K562 (cell line): ENCODE results near the gene PON1. TPM values are rescaled to one million over a fixed set of nuclear protein-coding genes. Genes with fewer than 3 reads are reported as not detected.

Experiments used
- ATAC-seq: fragments of 200-7000 bp; cut with Tn5 transposase; 3 replicates; pipeline ENCODE4 v1.9.1; 2020; ENCODE audit warnings: moderate library complexity
- BruUV-seq: library from RNA; stranded (reverse); fragments of 400-500 nt; replicated peaks from 2 replicates; lab custom pipeline; 2021; lab: Mats Ljungman, UMichigan
- CTCF ChIA-PET: fragments of 300-600 bp; formaldehyde crosslinking; extraction: SDS; loops from one replicate; lab custom pipeline; 2021; ENCODE audit warnings: low intra/inter-chr PET ratio; lab: Yijun Ruan, JAX
- POLR2A ChIA-PET: fragments of 300-600, 350-650 bp; sonication (Branson Sonifier 250); formaldehyde crosslinking; extraction: SDS; loops from one replicate; lab custom pipeline; 2021; ENCODE audit warnings: antibody characterized with exemption, inconsistent platforms; lab: Yijun Ruan, JAX
- DNase-seq, 4 experiments: peaks; one replicate each; pipeline versions ENCODE4 v3.0.0 to v3.0.0-alpha.2; 2011 to 2018; ENCODE audit warnings: low spot score in 3 of 4, mixed read lengths in 3 of 4; ENCODE audit errors: extremely low read depth in 1 of 4
- FAIRE-seq: peaks from 2 replicates; lab custom pipeline; 2011; peaks lifted over from hg19 to GRCh38; lab: Jason Lieb, UNC
- H2AFZ ChIP-seq: 2 replicates; pipeline ENCODE4 v1.6.0; 2011; ENCODE audit warnings: low read depth, low read length, control low read depth, inconsistent platforms
- H3K27ac ChIP-seq: fragments of 200-600 bp; 3 replicates; pipeline ENCODE4 v1.8.0; 2011; ENCODE audit warnings: low read depth, mild to moderate bottlenecking, control low read depth, inconsistent platforms, low read length, moderate library complexity, mixed read lengths; ENCODE audit errors: extremely low read depth
- H3K27me3 ChIP-seq, 2 experiments: fragments of 300-600 bp in 1 of 2; 2 replicates in 1 of 2; 3 replicates in 1 of 2; pipeline versions ENCODE4 v1.6.0 to v1.8.0; 2011; ENCODE audit warnings: inconsistent platforms in 2 of 2, low read length in 2 of 2, mild to moderate bottlenecking in 1 of 2, mixed read lengths in 1 of 2, moderate library complexity in 1 of 2; ENCODE audit not compliant: control insufficient read depth in 2 of 2, insufficient read depth in 2 of 2
- H3K36me3 ChIP-seq: fragments of 300-600 bp; 3 replicates; pipeline ENCODE4 v1.8.0; 2011; ENCODE audit warnings: mild to moderate bottlenecking, low read length, inconsistent platforms; ENCODE audit not compliant: control insufficient read depth, insufficient read depth
- H3K4me1 ChIP-seq, 2 experiments: fragments of 200-600 bp in 1 of 2; replicated peaks in 1 of 2; 2 replicates in 1 of 2; 3 replicates in 1 of 2; pipeline versions ENCODE4 v1.5.1 to v1.8.0; 2011; ENCODE audit warnings: inconsistent platforms in 2 of 2, low read length in 2 of 2, mild to moderate bottlenecking in 1 of 2, mixed read lengths in 1 of 2, moderate library complexity in 1 of 2; ENCODE audit not compliant: control insufficient read depth in 2 of 2, insufficient read depth in 2 of 2
- H3K4me2 ChIP-seq: 2 replicates; pipeline ENCODE4 v1.6.1; 2011; ENCODE audit warnings: low read length, control low read depth, inconsistent platforms, mixed read lengths; ENCODE audit not compliant: insufficient read depth
- H3K4me3 ChIP-seq: fragments of 200-600 bp; sonication (generic), shearing (Covaris generic); 2 replicates; pipeline ENCODE4 v1.5.1; 2016; ENCODE audit warnings: control low read depth, inconsistent platforms
- H3K79me2 ChIP-seq: fragments of 200-600 bp; 3 replicates; pipeline ENCODE4 v1.8.0; 2011; ENCODE audit warnings: low read length, inconsistent platforms; ENCODE audit not compliant: control insufficient read depth, insufficient read depth
- H3K9ac ChIP-seq, 2 experiments: 2 replicates each; pipeline versions ENCODE4 v1.6.0 to v1.6.1; 2011; ENCODE audit warnings: low read depth in 2 of 2, low read length in 2 of 2, control low read depth in 1 of 2, inconsistent platforms in 1 of 2, mild to moderate bottlenecking in 1 of 2, mixed read lengths in 1 of 2; ENCODE audit not compliant: insufficient read depth in 1 of 2
- H3K9me1 ChIP-seq: one replicate; pipeline ENCODE4 v1.6.0; 2011; ENCODE audit warnings: inconsistent platforms, mild to moderate bottlenecking, low read length, moderate library complexity; ENCODE audit not compliant: control insufficient read depth, insufficient read depth
- H3K9me3 ChIP-seq: replicated peaks from 2 replicates; pipeline ENCODE4 v1.5.1; 2011; ENCODE audit warnings: low read depth, low read length, inconsistent platforms; ENCODE audit not compliant: control insufficient read depth, insufficient read depth
- H4K20me1 ChIP-seq: replicated peaks from 2 replicates; pipeline ENCODE4 v1.6.1; 2011; ENCODE audit warnings: low read length, inconsistent platforms, mixed read lengths; ENCODE audit not compliant: control insufficient read depth, insufficient read depth
- MYBL2 ChIP-seq, 2 experiments: fragments of 450-650 bp in 1 of 2; sonication (generic) in 1 of 2; formaldehyde crosslinking in 1 of 2; IDR thresholded peaks; 2 replicates each; pipeline versions ENCODE4 v1.6.1 to v1.8.1; 2017 to 2022; ENCODE audit warnings: borderline replicate concordance in 1 of 2, inconsistent platforms in 1 of 2, low read depth in 1 of 2, mild to moderate bottlenecking in 1 of 2, missing genetic modification reagents in 1 of 2, moderate library complexity in 1 of 2
- NCOR1 ChIP-seq: fragments of 450-650 bp; IDR thresholded peaks from 2 replicates; pipeline ENCODE4 v1.6.1; 2016; ENCODE audit warnings: mild to moderate bottlenecking, moderate library complexity
- POLR2G ChIP-seq: fragments of 200-400 bp; formaldehyde crosslinking; IDR thresholded peaks from 2 replicates; pipeline ENCODE4 v1.6.1; 2017; ENCODE audit warnings: low read depth, mild to moderate bottlenecking, antibody characterized with exemption, low read length, moderate library complexity
- RBM15 ChIP-seq: fragments of 200-400 bp; formaldehyde crosslinking; IDR thresholded peaks from 2 replicates; pipeline ENCODE4 v1.6.1; 2018; ENCODE audit warnings: mild to moderate bottlenecking, low read length, moderate library complexity; ENCODE audit not compliant: insufficient read depth
- RBM25 ChIP-seq: fragments of 200-400 bp; formaldehyde crosslinking; IDR thresholded peaks from 2 replicates; pipeline ENCODE4 v1.6.1; 2018; ENCODE audit warnings: low read length, low read depth, moderate library complexity; ENCODE audit not compliant: severe bottlenecking
- RHOXF2B ChIP-seq: fragments of 250-450 bp; sonication (Bioruptor Pico); conservative IDR thresholded peaks from 2 replicates; pipeline ENCODE4 v1.5.1; 2021
- SIN3A ChIP-seq, 2 experiments: fragments of 150-350 bp in 1 of 2; IDR thresholded peaks; 2 replicates each; pipeline ENCODE4 v1.6.1; 2011 to 2016; ENCODE audit warnings: borderline replicate concordance in 2 of 2, low read depth in 2 of 2, low read length in 2 of 2, mild to moderate bottlenecking in 2 of 2, moderate library complexity in 2 of 2; ENCODE audit not compliant: control insufficient read depth in 1 of 2
- ZFP1 ChIP-seq: fragments of 450-650 bp; formaldehyde crosslinking; IDR thresholded peaks from 2 replicates; pipeline ENCODE4 v1.4.0; 2020; ENCODE audit warnings: mild to moderate bottlenecking, mixed read lengths
- ZNF431 ChIP-seq: sonication (generic); formaldehyde crosslinking; IDR thresholded peaks from 2 replicates; pipeline ENCODE4 v1.8.0; 2022; ENCODE audit warnings: mild to moderate bottlenecking, missing genetic modification reagents
- ZNF57 ChIP-seq: fragments of 450-650 bp; formaldehyde crosslinking; IDR thresholded peaks from 2 replicates; pipeline ENCODE4 v1.4.0; 2020; ENCODE audit warnings: mild to moderate bottlenecking, moderate library complexity
- ZNF780A ChIP-seq: fragments of 250-450 bp; sonication (Bioruptor Pico); IDR thresholded peaks from 2 replicates; pipeline ENCODE4 v1.5.0; 2021; ENCODE audit warnings: mild to moderate bottlenecking
- WGBS: fragments of 100-300 bp; shearing (Covaris generic); methylation state at CpG from one replicate; pipeline ENCODE4 v1.1.6; 2016; ENCODE audit warnings: low coverage, mixed read lengths; ENCODE audit not compliant: insufficient coverage; ENCODE audit errors: missing lambda C conversion rate; 5-methylcytosine and 5-hydroxymethylcytosine counted together
- in situ Hi-C: fragments of 300-500 bp; cut with MboI; formaldehyde crosslinking; loops from 4 replicates; pipeline ENCODE4 v1.15.0; 2018; ENCODE audit warnings: inconsistent platforms, mixed read lengths
- intact Hi-C: fragments of 100-400 bp; cut with micrococcal nuclease; formaldehyde crosslinking; loops from 2 replicates; pipeline ENCODE4 v1.14.2; 2022
- polyA plus RNA-seq, 8 experiments: library from polyadenylated mRNA; depleted of rRNA in 4 of 8; stranded (reverse) in 5 of 8; unstranded in 3 of 8; fragments of >200 nt; fragmentation: Nextera tagmentation in 2 of 8; fragmentation: Illumina TruSeq in 1 of 8; extraction: Ambion mirVana in 2 of 8; extraction: Trizol in 1 of 8; gene quantifications; 2 replicates each; pipeline versions ENCODE4 v1.2.1 to v1.2.3, GENCODE V29; 2011 to 2014; ENCODE audit warnings: inconsistent platforms in 1 of 8, missing spikeins in 1 of 8
- total RNA-seq, 7 experiments: library from RNA; depleted of rRNA in 6 of 7; stranded (reverse); fragments of >200 nt in 6 of 7; fragmentation: Illumina TruSeq in 2 of 7; extraction: Trizol in 2 of 7; gene quantifications; 2 replicates each; pipeline versions ENCODE4 v1.2.1 to v1.2.3, GENCODE V29; 2011 to 2021; ENCODE audit warnings: low replicate concordance in 1 of 7
- TF ChIP-seq, protein P1 (sequence below): fragments of 250-450 bp; sonication (Bioruptor Pico); IDR thresholded peaks from 2 replicates; pipeline ENCODE4 v1.5.0; 2021; ENCODE audit warnings: mild to moderate bottlenecking, moderate library complexity
- TF ChIP-seq, protein P2 (sequence below): IDR thresholded peaks from 2 replicates; pipeline ENCODE4 v1.6.1; 2011; ENCODE audit not compliant: insufficient read length; ENCODE audit errors: extremely low read depth

The PON1 gene
- total and polyA plus RNA-seq, 9 of the 15 experiments (the other 6 are each of a cell fraction or from before 2014, with no cell fraction given) = not detected

DNA sequence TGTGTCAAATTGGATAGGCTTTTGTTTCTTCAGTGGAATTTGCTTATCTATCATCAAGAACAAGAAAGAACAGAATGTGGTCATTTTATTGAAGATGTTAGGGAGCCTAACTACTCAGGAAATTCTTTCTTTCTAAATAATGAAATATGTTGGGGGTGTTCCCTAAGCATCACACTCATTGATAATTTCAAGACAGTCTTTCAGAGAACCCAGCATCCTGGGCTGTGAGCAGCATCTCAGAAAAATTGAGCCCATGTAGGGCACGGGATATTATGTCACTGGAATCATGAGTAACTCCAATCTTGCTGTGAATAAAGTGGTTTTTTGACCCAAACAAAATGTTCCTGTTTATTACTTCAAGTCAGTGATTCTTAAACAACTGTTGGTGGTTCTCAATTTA lies 27.3 kb downstream of the PON1 start:
- H3K4me3 ChIP-seq = no peak overlapping the region
- 0% methylated on average over 1 of the region's 1 CpG for WGBS
- no peaks in the 10 kb centered on the region for H4K20me1 ChIP-seq
- no peaks in the 10 kb centered on the region for H3K9me1 ChIP-seq
- DNase-seq = no peak
- no peak for ATAC-seq
- H3K27ac ChIP-seq = no peak overlapping the region
- ChIA-PET POLR2A (no interaction called here), CTCF (no interaction called here)
- no TSS peak for BruUV-seq
- no peaks in the 10 kb centered on the region for H3K36me3 ChIP-seq
- FAIRE-seq = no peak
- in situ Hi-C loops = no loop called here
- H3K4me2 ChIP-seq = no peak overlapping the region
- intact Hi-C loops = no loop called here
- no peaks in the 10 kb centered on the region for H3K9me3 ChIP-seq
- no peaks in the 10 kb centered on the region for H3K4me1 ChIP-seq
- no peak overlapping the region for H2AFZ ChIP-seq
- TF ChIP-seq SIN3A (IDR thresholded peaks at IDR 0.05; ENCODE audit: borderline replicate concordance in 2 of 2, control insufficient read depth in 1 of 2, low read depth in 2 of 2, low read length in 2 of 2) (no peak), MYBL2 (IDR thresholded peaks at IDR 0.05; ENCODE audit: low read depth) (no peak), MYBL2 (CRISPR knock-in tag; IDR thresholded peaks at IDR 0.05; ENCODE audit: borderline replicate concordance) (no peak), ZNF57 (no peak), ZFP1 (no peak), RHOXF2B (CRISPR knock-in tag) (no peak), NCOR1 (no peak), ZNF780A (CRISPR knock-in tag) (no peak), RBM25 (no peak), RBM15 (no peak), ZNF431 (CRISPR knock-in tag) (no peak), POLR2G (no peak)
- TF ChIP-seq, protein P1, sequence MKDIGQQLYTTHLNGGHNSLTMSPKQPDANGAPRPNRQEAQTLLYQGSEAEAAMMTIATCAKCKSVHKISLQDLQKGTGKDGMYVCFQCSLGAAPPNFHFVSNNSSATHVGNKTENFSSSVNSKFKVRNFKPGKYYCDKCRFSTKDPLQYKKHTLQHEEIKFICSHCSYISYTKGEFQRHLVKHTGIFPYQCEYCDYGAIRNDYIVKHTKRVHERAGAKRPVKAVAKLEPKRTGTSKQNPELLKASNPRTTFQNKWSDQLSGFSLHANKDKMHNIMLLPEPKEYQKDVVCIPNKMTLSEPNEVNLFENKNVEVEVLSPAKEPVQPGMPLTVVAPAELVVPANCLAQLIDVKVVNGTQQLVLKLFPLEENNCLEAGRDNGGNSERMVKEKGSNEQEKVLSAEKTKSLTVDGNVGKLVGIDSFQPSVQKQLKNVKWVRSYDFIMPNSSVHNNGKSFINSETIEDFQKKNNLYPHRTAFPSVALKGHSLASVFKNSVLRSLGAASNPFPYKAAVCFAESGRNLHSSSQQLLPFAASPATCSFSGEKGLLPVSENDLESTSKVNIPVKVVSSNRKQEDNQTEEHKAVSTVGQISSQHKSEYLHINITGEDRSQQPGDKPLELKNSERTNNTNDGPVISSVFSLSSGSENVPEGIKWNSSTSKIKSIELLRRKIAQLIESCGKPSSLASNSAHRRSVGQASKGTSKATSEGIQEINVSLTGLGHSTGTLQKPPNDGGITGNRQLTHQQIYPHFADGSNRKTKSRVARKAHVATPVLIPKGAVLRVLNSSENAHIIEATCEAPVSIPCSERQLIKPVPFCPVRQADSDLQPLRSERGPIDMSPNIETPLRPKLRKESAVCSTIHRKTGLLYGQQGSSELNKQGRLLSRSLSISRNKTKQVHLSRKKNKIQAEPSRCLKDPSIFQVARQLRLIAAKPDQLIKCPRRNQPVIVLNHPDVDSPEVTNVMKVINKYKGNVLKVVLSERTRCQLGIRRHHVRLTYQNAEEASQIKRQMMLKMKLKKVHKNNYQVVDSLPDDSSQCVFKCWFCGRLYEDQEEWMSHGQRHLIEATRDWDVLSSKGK = no peak
- TF ChIP-seq, protein P2, sequence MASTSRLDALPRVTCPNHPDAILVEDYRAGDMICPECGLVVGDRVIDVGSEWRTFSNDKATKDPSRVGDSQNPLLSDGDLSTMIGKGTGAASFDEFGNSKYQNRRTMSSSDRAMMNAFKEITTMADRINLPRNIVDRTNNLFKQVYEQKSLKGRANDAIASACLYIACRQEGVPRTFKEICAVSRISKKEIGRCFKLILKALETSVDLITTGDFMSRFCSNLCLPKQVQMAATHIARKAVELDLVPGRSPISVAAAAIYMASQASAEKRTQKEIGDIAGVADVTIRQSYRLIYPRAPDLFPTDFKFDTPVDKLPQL = no peak
- H3K27me3 ChIP-seq = 0 out of 5 replicates have a peak, but pooled peaks cover 0 to 2% of the 10 kb centered on the region in 2 experiments
- no peaks in the 10 kb centered on the region for H3K79me2 ChIP-seq
- H3K9ac ChIP-seq = no peak overlapping the region
